Measurements from ENCODE around the gene USP6NL.

The USP6NL gene

DNA sequence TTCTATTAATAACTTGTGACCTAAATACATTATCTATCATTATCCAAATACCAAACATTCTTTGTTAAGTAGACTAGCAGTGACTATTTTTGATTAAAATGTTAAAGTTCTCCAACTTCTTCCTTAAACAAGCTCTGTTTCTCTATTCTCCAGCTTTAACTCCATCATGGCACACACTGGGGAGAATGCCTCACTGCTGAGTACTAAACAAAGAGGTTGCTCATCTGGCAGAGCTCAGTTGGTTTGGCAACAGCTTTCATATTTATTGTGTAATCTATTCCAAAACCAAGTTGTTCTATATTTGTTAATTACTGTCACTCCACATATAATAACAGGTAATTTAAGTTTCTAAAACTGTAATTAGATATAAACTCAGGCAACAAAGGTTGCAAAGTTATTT, 89.6 kb downstream of the USP6NL start:
- TF ChIP-seq, protein P1, sequence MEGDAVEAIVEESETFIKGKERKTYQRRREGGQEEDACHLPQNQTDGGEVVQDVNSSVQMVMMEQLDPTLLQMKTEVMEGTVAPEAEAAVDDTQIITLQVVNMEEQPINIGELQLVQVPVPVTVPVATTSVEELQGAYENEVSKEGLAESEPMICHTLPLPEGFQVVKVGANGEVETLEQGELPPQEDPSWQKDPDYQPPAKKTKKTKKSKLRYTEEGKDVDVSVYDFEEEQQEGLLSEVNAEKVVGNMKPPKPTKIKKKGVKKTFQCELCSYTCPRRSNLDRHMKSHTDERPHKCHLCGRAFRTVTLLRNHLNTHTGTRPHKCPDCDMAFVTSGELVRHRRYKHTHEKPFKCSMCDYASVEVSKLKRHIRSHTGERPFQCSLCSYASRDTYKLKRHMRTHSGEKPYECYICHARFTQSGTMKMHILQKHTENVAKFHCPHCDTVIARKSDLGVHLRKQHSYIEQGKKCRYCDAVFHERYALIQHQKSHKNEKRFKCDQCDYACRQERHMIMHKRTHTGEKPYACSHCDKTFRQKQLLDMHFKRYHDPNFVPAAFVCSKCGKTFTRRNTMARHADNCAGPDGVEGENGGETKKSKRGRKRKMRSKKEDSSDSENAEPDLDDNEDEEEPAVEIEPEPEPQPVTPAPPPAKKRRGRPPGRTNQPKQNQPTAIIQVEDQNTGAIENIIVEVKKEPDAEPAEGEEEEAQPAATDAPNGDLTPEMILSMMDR (IDR thresholded peaks at IDR 0.05; ENCODE audit: borderline replicate concordance, control extremely low read depth, extremely low read depth, insufficient read depth, missing control alignments): no peak
- DNase-seq (ENCODE audit: low spot score): no peak
- in situ Hi-C loops (cut with MboI; ENCODE audit: low sequenced_read_pairs, unreplicated experiment): loop anchor here (10.0 kb wide), 1 partner anchor 83 kb away; no protein-coding TSS in a partner anchor

DNA sequence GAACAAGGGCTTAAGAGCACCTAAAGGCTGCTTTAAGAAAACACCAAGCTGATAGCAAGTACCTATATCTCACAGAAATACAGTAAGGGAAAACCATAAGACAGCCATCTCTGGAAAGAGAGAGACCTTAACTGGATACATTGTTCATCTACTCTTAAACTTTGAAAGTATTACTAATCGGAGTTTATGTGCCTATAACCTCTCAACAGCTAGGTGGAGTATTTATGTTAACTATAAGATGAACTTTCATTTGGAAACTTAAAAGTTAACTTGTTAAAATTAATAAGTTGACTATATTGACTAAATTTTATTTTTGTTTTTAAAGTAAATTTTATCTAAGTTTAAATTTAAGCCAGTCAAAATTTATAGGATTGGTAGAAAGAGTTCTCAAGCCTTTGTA, 90.6 kb downstream of the USP6NL start:
- no peak for DNase-seq (ENCODE audit: low spot score)
- TF ChIP-seq, protein P1 (IDR thresholded peaks at IDR 0.05; ENCODE audit: borderline replicate concordance, control extremely low read depth, extremely low read depth, insufficient read depth, missing control alignments): no peak
- in situ Hi-C loops (cut with MboI; ENCODE audit: low sequenced_read_pairs, unreplicated experiment): loop anchor here (10.0 kb wide), 1 partner anchor 84 kb away; no protein-coding TSS in a partner anchor

DNA sequence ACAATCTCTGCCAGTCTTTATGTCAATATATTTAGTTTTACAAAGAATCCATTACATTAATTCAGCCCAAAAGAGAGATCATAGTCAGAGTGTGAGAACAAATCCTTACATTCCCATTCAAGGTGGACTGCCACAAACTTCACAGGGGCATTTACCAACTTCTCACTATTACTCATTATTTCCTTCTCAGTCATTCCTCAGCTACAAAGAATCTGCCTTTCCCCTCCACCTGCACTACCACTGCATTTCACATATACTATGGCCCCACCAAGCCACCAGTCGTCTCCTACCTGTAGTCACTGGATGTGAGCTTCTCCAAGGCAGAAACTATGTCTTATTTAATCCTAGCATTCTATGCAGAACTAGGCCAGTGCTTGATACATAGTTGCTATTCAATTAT, 94.3 kb downstream of the USP6NL start:
- TF ChIP-seq, protein P1 (IDR thresholded peaks at IDR 0.05; ENCODE audit: borderline replicate concordance, control extremely low read depth, extremely low read depth, insufficient read depth, missing control alignments): no peak
- no peak for DNase-seq (ENCODE audit: low spot score)
- in situ Hi-C loops (cut with MboI; ENCODE audit: low sequenced_read_pairs, unreplicated experiment): loop anchor here (10.0 kb wide), 2 partner anchors 208 to 238 kb away; no protein-coding TSS in a partner anchor

DNA sequence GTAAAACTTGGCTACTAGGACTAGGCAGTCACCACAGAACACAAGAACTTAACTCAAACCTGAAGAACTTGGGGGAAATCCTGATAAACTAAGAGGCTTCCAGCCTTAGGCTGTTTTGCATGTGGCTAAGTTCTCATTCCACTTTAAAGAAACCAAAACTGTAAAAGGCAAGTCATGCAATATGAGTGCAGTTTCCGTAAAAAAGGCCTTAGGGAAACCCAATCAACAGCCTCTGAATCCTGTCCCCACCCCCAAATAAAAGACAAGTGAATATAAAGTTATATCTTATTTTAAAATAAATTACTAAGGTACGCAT, 95.1 kb downstream of the USP6NL start:
- DNase-seq (ENCODE audit: low spot score): no peak
- TF ChIP-seq, protein P1 (IDR thresholded peaks at IDR 0.05; ENCODE audit: borderline replicate concordance, control extremely low read depth, extremely low read depth, insufficient read depth, missing control alignments): no peak

DNA sequence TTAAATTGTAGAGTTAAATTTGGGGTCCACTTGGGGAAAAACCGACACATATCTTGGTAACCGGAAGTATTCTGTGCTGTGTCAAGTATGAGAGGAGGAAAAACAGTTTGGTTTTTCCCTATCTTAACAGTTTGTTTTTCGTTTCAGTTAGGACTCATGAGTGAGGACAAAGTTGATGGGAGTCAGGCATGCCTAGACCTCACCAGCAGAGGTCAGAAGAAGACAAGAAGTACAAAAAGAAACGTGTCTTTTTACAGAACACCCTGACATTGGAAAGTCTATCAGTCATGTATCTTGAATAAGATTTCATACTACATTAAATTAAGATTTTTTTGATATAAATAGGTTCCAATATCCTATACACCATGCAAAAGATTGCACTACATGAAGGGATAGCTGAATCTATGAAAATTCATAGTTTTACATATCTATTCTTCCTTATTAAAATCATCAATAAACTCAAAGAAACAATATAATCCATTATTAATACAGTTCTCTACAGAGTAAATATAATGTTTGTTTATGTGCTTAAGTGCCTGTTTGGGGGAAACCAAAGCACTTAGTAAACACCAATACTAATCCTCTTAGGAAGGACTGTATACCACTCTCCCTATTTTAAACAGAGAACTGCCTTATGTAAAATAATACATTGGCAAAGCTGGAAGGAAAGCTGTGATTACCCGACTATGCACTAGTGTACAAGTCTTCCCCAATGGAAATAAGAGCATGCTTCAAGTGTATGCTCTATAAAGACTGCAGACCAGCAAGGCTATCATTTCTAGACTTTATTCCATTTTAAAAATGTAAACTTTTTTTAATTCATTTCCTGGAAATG, 95.6 kb downstream of the USP6NL start:
- DNase-seq (ENCODE audit: low spot score): peak; percentile 46
- in situ Hi-C loops (cut with MboI; ENCODE audit: low sequenced_read_pairs, unreplicated experiment): loop anchor here (10.0 kb wide), 2 partner anchors 209 to 239 kb away; no protein-coding TSS in a partner anchor
- TF ChIP-seq, protein P1 (IDR thresholded peaks at IDR 0.05; ENCODE audit: borderline replicate concordance, control extremely low read depth, extremely low read depth, insufficient read depth, missing control alignments): peak; percentile 89

More for the DNA sequence above, 95.1 kb downstream of the USP6NL start:
- in situ Hi-C loops (cut with MboI; ENCODE audit: low sequenced_read_pairs, unreplicated experiment): loop anchor here (10.0 kb wide), 2 partner anchors 208 to 238 kb away; no protein-coding TSS in a partner anchor

DNA sequence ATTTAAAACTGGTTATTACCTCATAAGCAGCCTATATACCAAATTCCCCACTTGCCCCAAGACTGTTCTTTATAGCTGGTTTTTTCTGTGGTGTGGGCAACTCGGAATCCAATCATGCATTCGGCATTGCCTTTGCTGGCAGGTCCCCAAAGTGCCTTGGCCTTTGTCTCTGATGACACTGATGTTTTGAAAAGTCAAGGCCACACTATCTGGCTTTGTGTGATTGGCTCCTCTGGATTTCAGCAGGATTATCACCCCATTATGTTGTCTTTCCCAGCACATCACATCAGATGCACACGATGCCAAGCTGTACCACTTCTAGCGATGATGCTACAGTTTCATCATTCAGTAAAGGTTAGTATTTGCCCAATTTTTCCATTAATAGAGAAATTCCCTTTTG, 97.7 kb downstream of the USP6NL start:
- TF ChIP-seq, protein P1 (IDR thresholded peaks at IDR 0.05; ENCODE audit: borderline replicate concordance, control extremely low read depth, extremely low read depth, insufficient read depth, missing control alignments): no peak
- in situ Hi-C loops (cut with MboI; ENCODE audit: low sequenced_read_pairs, unreplicated experiment): loop anchor here (10.0 kb wide), 2 partner anchors 211 to 241 kb away; no protein-coding TSS in a partner anchor
- DNase-seq (ENCODE audit: low spot score): no peak
